ENCODE data around the gene UROS.

Gene UROS

DNA sequence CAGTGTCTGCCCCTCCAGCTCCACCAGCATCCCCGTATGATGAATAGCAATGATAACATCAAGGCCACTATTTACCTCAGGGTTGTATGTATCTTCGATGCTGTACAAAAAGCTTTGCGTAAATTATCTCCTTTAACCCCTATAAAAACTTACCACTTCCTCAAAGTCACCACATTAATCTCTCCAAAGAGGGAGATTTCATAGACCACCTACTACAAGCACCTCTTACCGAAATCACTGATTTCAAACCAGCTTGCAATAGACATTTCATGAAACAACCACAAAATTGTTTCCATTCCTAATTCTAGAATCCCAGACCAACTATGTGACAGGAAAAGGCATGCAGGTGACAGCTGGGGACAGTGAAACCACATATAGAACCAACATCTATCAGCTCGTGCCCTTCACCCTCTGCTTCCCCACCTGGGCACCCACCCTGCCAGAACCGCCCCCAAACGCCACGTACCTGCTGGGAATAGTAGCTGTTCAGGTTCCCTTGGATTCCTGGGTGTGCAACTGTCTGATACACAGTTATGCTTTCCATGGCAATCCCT is 27.3 kb downstream of the UROS start:
- Histone ChIP-seq H4K20me1 (ENCODE audit: control insufficient read depth, insufficient read depth, low read depth, low read length) (no peaks in the 10 kb centered on the region), H3K9me2 (replicated peaks; ENCODE audit: control insufficient read depth, low read length) (no peaks in the 10 kb centered on the region), H3K4me1 (ENCODE audit: control insufficient read depth, low read length) (no peaks in the 10 kb centered on the region), H3K27me3 (ENCODE audit: control insufficient read depth, low read length) (no peaks in the 10 kb centered on the region), H3K4me2 (ENCODE audit: low read length) (no peak overlapping the region), H3K36me3 (ENCODE audit: control insufficient read depth, low read length) (peaks cover 14% of the 10 kb centered on the region; the same call in 1 of the 2 replicates), H3F3A (ENCODE audit: control insufficient read depth, insufficient read depth) (no peaks in the 10 kb centered on the region), H3K27ac (ENCODE audit: low read depth, low read length) (no peak overlapping the region), H3K9me3 (ENCODE audit: control insufficient read depth, insufficient read depth, low read length) (no peaks in the 10 kb centered on the region), H3K79me2 (ENCODE audit: control insufficient read depth, low read length) (no peaks in the 10 kb centered on the region), H3K4me3 (ENCODE audit: low read length) (no peak overlapping the region)
- TF ChIP-seq EZH2phosphoT487 (IDR thresholded peaks at IDR 0.05; ENCODE audit: borderline replicate concordance, low read length) = no peak
- TF ChIP-seq, protein P1, sequence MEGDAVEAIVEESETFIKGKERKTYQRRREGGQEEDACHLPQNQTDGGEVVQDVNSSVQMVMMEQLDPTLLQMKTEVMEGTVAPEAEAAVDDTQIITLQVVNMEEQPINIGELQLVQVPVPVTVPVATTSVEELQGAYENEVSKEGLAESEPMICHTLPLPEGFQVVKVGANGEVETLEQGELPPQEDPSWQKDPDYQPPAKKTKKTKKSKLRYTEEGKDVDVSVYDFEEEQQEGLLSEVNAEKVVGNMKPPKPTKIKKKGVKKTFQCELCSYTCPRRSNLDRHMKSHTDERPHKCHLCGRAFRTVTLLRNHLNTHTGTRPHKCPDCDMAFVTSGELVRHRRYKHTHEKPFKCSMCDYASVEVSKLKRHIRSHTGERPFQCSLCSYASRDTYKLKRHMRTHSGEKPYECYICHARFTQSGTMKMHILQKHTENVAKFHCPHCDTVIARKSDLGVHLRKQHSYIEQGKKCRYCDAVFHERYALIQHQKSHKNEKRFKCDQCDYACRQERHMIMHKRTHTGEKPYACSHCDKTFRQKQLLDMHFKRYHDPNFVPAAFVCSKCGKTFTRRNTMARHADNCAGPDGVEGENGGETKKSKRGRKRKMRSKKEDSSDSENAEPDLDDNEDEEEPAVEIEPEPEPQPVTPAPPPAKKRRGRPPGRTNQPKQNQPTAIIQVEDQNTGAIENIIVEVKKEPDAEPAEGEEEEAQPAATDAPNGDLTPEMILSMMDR (IDR thresholded peaks at IDR 0.05; ENCODE audit: low read depth, low read length, poor library complexity, severe bottlenecking) = no peak

GRCh38 chr10:125795128-125795527 is 27.9 kb downstream of the UROS start:
- Histone ChIP-seq H3K9me2 (replicated peaks; ENCODE audit: control insufficient read depth, low read length) (no peaks in the 10 kb centered on the region), H3K4me1 (ENCODE audit: control insufficient read depth, low read length) (no peaks in the 10 kb centered on the region), H3K4me2 (ENCODE audit: low read length) (no peak overlapping the region), H3K79me2 (ENCODE audit: control insufficient read depth, low read length) (no peaks in the 10 kb centered on the region), H3K27me3 (ENCODE audit: control insufficient read depth, low read length) (no peaks in the 10 kb centered on the region), H4K20me1 (ENCODE audit: control insufficient read depth, insufficient read depth, low read depth, low read length) (no peaks in the 10 kb centered on the region), H3K9me3 (ENCODE audit: control insufficient read depth, insufficient read depth, low read length) (no peaks in the 10 kb centered on the region), H3K4me3 (ENCODE audit: low read length) (no peak overlapping the region), H3F3A (ENCODE audit: control insufficient read depth, insufficient read depth) (no peaks in the 10 kb centered on the region), H3K36me3 (ENCODE audit: control insufficient read depth, low read length) (peaks cover 14% of the 10 kb centered on the region; the same call in 1 of the 2 replicates), H3K27ac (ENCODE audit: low read depth, low read length) (no peak overlapping the region)
- TF ChIP-seq EZH2phosphoT487 (IDR thresholded peaks at IDR 0.05; ENCODE audit: borderline replicate concordance, low read length) = no peak
- TF ChIP-seq, protein P1 (IDR thresholded peaks at IDR 0.05; ENCODE audit: low read depth, low read length, poor library complexity, severe bottlenecking) = no peak

GRCh38 chr10:125792342-125793300 is 30.4 kb downstream of the UROS start:
- TF ChIP-seq EZH2phosphoT487 (IDR thresholded peaks at IDR 0.05; ENCODE audit: borderline replicate concordance, low read length) = no peak
- TF ChIP-seq, protein P1 (IDR thresholded peaks at IDR 0.05; ENCODE audit: low read depth, low read length, poor library complexity, severe bottlenecking) = no peak
- Histone ChIP-seq H3K27me3 (ENCODE audit: control insufficient read depth, low read length) (no peaks in the 10 kb centered on the region), H3K27ac (ENCODE audit: low read depth, low read length) (no peak overlapping the region), H4K20me1 (ENCODE audit: control insufficient read depth, insufficient read depth, low read depth, low read length) (no peaks in the 10 kb centered on the region), H3K4me1 (ENCODE audit: control insufficient read depth, low read length) (peaks cover 10% of the 10 kb centered on the region), H3K9me3 (ENCODE audit: control insufficient read depth, insufficient read depth, low read length) (no peaks in the 10 kb centered on the region), H3K36me3 (ENCODE audit: control insufficient read depth, low read length) (peaks cover 19% of the 10 kb centered on the region; the same call in 1 of the 2 replicates), H3K79me2 (ENCODE audit: control insufficient read depth, low read length) (no peaks in the 10 kb centered on the region), H3K4me3 (ENCODE audit: low read length) (no peak overlapping the region), H3K9me2 (replicated peaks; ENCODE audit: control insufficient read depth, low read length) (no peaks in the 10 kb centered on the region), H3F3A (ENCODE audit: control insufficient read depth, insufficient read depth) (no peaks in the 10 kb centered on the region), H3K4me2 (ENCODE audit: low read length) (no peak overlapping the region)
